K562 (cell line): Measurements from ENCODE around the gene KRTAP10-4. TPM values are rescaled to one million over a fixed set of nuclear protein-coding genes. Genes with fewer than 3 reads are reported as not detected.

Experiments used
- CREB3L1 ChIP-seq: fragments of 450-650 bp; IDR thresholded peaks from 2 replicates; pipeline ENCODE4 v1.6.1; 2014; ENCODE audit warnings: low read depth, mild to moderate bottlenecking, moderate library complexity, borderline replicate concordance
- ETV5 ChIP-seq: sonication (generic); formaldehyde crosslinking; IDR thresholded peaks from 2 replicates; pipeline ENCODE4 v1.4.0; 2020; ENCODE audit warnings: low read depth, mild to moderate bottlenecking, missing genetic modification reagents
- FOXJ2 ChIP-seq: fragments of 200-800 bp; sonication (Bioruptor generic); IDR thresholded peaks from 2 replicates; pipeline ENCODE4 v1.6.1; 2016; ENCODE audit warnings: missing genetic modification characterization, missing compliant biosample characterization
- KLF16 ChIP-seq: IDR thresholded peaks from 2 replicates; pipeline ENCODE4 v1.6.1; 2016; ENCODE audit warnings: antibody characterized with exemption
- MAX ChIP-seq: sonication (generic); formaldehyde crosslinking; IDR thresholded peaks from 2 replicates; pipeline ENCODE4 v1.9.0; 2022; ENCODE audit warnings: mild to moderate bottlenecking, missing genetic modification reagents
- NFE2L1 ChIP-seq: fragments of 450-650 bp; IDR thresholded peaks from 2 replicates; pipeline ENCODE4 v1.6.1; 2016; ENCODE audit warnings: missing genetic modification characterization, low read depth, mild to moderate bottlenecking, missing compliant biosample characterization, moderate library complexity, borderline replicate concordance
- NRF1 ChIP-seq, 2 experiments: fragments of 450-650 bp; IDR thresholded peaks in 1 of 2; conservative IDR thresholded peaks in 1 of 2; 2 replicates each; pipeline ENCODE4 v1.6.1; 2014; ENCODE audit warnings: mild to moderate bottlenecking in 2 of 2
- POLR2AphosphoS5 ChIP-seq: IDR thresholded peaks from 2 replicates; pipeline ENCODE4 v1.6.1; 2011; ENCODE audit warnings: mild to moderate bottlenecking, low read depth, low read length, moderate library complexity; ENCODE audit not compliant: control insufficient read depth, insufficient read depth
- RNF2 ChIP-seq: sonication (generic); IDR thresholded peaks from 2 replicates; pipeline ENCODE4 v1.6.1; 2016
- TFE3 ChIP-seq: fragments of 450-650 bp; formaldehyde crosslinking; IDR thresholded peaks from 2 replicates; pipeline ENCODE4 v1.4.0; 2020; ENCODE audit warnings: mild to moderate bottlenecking, mixed read lengths
- THRA ChIP-seq: fragments of 450-650 bp; IDR thresholded peaks from 2 replicates; pipeline ENCODE4 v1.6.1; 2017; ENCODE audit warnings: mild to moderate bottlenecking, moderate library complexity
- UBTF ChIP-seq, 2 experiments: IDR thresholded peaks; 2 replicates each; pipeline ENCODE4 v1.6.1; 2012; ENCODE audit warnings: improper control_type of control experiment in 2 of 2, low read depth in 2 of 2, low read length in 2 of 2, borderline replicate concordance in 1 of 2
- ZFP1 ChIP-seq: fragments of 450-650 bp; formaldehyde crosslinking; IDR thresholded peaks from 2 replicates; pipeline ENCODE4 v1.4.0; 2020; ENCODE audit warnings: mild to moderate bottlenecking, mixed read lengths
- ZNF311 ChIP-seq: fragments of 250-450 bp; sonication (Bioruptor Pico); IDR thresholded peaks from 2 replicates; pipeline ENCODE4 v1.4.0; 2020; ENCODE audit warnings: mild to moderate bottlenecking, moderate library complexity
- ZNF511 ChIP-seq: sonication (generic); formaldehyde crosslinking; IDR thresholded peaks from 2 replicates; pipeline ENCODE4 v1.8.0; 2022; ENCODE audit warnings: mild to moderate bottlenecking, missing genetic modification reagents
- ZNF561 ChIP-seq: fragments of 450-650 bp; formaldehyde crosslinking; conservative IDR thresholded peaks from 2 replicates; pipeline ENCODE4 v1.4.0; 2020; ENCODE audit warnings: mild to moderate bottlenecking, moderate library complexity
- ZNF57 ChIP-seq: fragments of 450-650 bp; formaldehyde crosslinking; IDR thresholded peaks from 2 replicates; pipeline ENCODE4 v1.4.0; 2020; ENCODE audit warnings: mild to moderate bottlenecking, moderate library complexity
- ZNF584 ChIP-seq: fragments of 200-800 bp; sonication (Bioruptor generic); IDR thresholded peaks from 2 replicates; pipeline ENCODE4 v1.6.1; 2016; ENCODE audit warnings: low read depth, mild to moderate bottlenecking, missing genetic modification characterization, missing compliant biosample characterization
- ZNF778 ChIP-seq: fragments of 450-650 bp; formaldehyde crosslinking; IDR thresholded peaks from 2 replicates; pipeline ENCODE4 v1.4.0; 2020; ENCODE audit warnings: mild to moderate bottlenecking, moderate library complexity
- polyA plus RNA-seq, 8 experiments: library from polyadenylated mRNA; depleted of rRNA in 4 of 8; stranded (reverse) in 5 of 8; unstranded in 3 of 8; fragments of >200 nt; fragmentation: Nextera tagmentation in 2 of 8; fragmentation: Illumina TruSeq in 1 of 8; extraction: Ambion mirVana in 2 of 8; extraction: Trizol in 1 of 8; gene quantifications; 2 replicates each; pipeline versions ENCODE4 v1.2.1 to v1.2.3, GENCODE V29; 2011 to 2014; ENCODE audit warnings: inconsistent platforms in 1 of 8, missing spikeins in 1 of 8
- total RNA-seq, 7 experiments: library from RNA; depleted of rRNA in 6 of 7; stranded (reverse); fragments of >200 nt in 6 of 7; fragmentation: Illumina TruSeq in 2 of 7; extraction: Trizol in 2 of 7; gene quantifications; 2 replicates each; pipeline versions ENCODE4 v1.2.1 to v1.2.3, GENCODE V29; 2011 to 2021; ENCODE audit warnings: low replicate concordance in 1 of 7

KRTAP10-4 gene
- total and polyA plus RNA-seq, 9 of the 15 experiments (the other 6 are each of a cell fraction or from before 2014, with no cell fraction given): not detected

GRCh38 chr21:44593598-44594405, 20.3 kb downstream of the KRTAP10-4 start (continued):
- peak; percentile 92 for TF ChIP-seq THRA
- TF ChIP-seq ZNF778 (CRISPR knock-in tag): no peak
- no peak for TF ChIP-seq FOXJ2
- TF ChIP-seq KLF16: peak; percentile 93
- peak; percentile 63 for TF ChIP-seq POLR2AphosphoS5
- no peak for TF ChIP-seq ZNF561 (CRISPR knock-in tag)
- no peak for TF ChIP-seq UBTF (IDR thresholded peaks at IDR 0.05; ENCODE audit: borderline replicate concordance in 1 of 2, low read depth in 2 of 2, low read length in 2 of 2)
- peak; percentile 60; the same call in 1 of the 2 replicates for TF ChIP-seq CREB3L1
- TF ChIP-seq MAX (CRISPR knock-in tag): peak; percentile 37; the same call in 1 of the 2 replicates
- no peak for TF ChIP-seq TFE3
- no peak for TF ChIP-seq ZNF311 (CRISPR knock-in tag)
- 0 out of 2 replicates have a peak, but pooled peaks have one; percentile 7 for TF ChIP-seq ZFP1 (CRISPR knock-in tag)
- TF ChIP-seq NFE2L1 (tag): peak; percentile 22; the same call in 1 of the 2 replicates
- TF ChIP-seq RNF2: peak; percentile 40; the same call in 1 of the 2 replicates
- 0 out of 2 replicates have a peak, but pooled peaks have one; percentile 49 for TF ChIP-seq ZNF584 (CRISPR knock-in tag)
- TF ChIP-seq ZNF57 (CRISPR knock-in tag): no peak
- TF ChIP-seq ETV5 (CRISPR knock-in tag): 0 out of 2 replicates have a peak, but pooled peaks have one; percentile 23
- peak; percentile 38 to 47; a peak in 3 of 4 replicates for TF ChIP-seq NRF1 (conservative IDR thresholded peaks at IDR 0.05 in 1 of 2, IDR thresholded peaks at IDR 0.05 in 1 of 2)
- TF ChIP-seq ZNF511 (CRISPR knock-in tag): peak; percentile 73; the same call in 1 of the 2 replicates
